Measurements from ENCODE around the gene SDK1.

SDK1 gene

DNA sequence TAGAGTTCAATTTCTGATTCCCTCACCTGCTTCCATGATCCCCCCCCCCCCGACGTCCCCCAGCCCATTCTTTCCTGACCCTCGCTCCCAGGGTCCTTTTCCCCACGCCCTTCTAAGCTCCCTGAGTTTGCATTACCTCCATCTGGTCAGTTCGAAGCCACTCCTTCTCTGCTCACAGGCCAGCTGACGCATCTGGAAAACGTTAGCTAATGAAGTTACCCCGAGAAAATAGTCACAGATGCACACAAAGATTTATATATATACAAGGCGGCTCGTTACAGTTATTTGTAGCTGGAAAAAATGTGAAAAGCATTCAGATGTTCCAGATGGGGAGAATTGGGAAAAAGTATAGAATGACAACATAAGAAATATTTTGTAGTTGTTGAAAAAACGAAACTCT, 751.1 kb downstream of the SDK1 start:
- in situ Hi-C loops (cut with HindIII; ENCODE audit: low sequenced_read_pairs), result no loop called here

DNA sequence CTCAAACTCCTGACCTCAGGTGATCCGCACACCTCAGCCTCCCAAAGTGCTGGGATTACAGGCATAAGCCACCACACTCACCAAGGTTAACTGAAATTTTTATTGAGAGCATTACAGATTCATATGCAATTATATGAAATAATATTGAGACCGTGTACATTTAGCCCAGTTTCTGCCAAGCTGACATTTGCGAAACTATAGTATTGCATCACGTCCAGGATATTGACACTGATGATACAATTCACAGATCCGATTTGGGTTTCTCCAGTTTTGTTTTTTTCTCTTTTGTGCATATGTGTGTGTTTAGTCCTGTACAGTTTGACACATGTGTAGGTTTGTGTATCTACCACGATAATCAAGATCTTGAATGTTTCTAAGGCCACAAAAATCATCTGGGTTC, 753.1 kb downstream of the SDK1 start:
- in situ Hi-C loops (cut with HindIII; ENCODE audit: low sequenced_read_pairs), result no loop called here

DNA sequence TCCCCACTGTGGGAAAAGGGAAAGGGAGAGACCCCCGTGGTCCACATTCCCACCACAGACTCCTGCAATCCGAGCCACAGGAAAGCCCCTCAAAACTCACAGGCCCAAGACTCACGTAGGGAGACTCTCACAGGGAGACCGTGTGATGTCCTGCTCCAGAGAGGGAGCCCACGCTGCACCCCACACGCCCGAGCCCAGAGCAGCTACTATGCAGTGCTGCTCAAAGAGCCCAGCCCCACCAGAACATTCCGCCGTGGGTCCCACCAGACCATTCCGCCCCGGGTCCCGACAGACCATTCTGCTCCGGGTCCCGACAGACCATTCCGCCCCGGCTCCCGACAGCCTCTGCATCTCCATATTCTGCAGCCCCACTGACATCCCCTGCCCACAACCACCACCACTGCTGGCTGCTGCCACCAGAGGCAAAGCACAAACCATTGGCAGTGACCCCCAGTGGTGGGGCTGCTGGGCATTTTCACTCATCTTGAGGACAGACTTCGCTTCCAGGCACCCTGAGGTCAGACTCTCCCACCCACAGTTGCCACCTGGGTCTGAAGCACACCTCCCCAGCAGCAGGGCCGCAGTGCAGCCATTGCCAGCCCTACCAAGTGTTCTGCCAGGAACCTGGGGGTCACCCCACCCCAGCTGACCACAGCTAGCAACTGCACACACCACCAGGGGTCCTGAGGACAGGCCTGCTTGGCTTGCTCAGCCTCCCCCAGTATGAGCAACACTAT, 755.7 kb downstream of the SDK1 start:
- in situ Hi-C loops (cut with HindIII; ENCODE audit: low sequenced_read_pairs), result no loop called here

DNA sequence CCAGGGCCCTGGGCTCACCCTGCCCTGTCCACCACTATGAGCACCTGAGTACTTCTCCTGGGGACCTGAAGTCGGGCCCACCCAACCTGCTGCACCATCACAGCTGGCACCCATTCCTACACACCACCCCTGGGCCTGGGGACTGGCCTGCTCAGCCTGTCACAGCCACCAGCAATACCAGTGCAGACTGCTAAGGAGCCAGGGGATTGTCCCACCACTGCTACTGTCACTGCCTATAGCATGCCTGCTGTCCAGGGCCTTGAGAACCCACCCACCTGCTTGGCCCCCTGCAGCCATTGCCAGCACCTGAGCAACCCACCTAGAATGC, 756.2 kb downstream of the SDK1 start:
- in situ Hi-C loops (cut with HindIII; ENCODE audit: low sequenced_read_pairs), result no loop called here

DNA sequence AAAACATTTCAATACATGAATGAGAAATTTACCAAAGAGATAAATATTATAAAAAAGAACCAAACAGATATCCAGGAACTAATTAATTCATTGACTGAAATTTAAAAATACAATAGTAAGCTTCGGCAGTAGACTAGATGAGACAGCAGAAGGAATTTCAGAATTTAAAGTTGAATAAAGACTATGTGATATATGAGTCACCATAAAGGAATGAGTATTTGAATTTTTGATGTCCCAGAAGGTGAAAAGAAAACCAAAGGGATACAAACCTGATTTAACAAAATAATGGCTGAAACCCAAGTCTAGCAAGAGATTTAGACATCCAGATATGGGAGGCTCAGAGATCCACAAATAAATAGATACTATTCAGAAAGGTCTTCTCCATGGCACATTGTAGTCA, 757.1 kb downstream of the SDK1 start:
- in situ Hi-C loops (cut with HindIII; ENCODE audit: low sequenced_read_pairs), result no loop called here

DNA sequence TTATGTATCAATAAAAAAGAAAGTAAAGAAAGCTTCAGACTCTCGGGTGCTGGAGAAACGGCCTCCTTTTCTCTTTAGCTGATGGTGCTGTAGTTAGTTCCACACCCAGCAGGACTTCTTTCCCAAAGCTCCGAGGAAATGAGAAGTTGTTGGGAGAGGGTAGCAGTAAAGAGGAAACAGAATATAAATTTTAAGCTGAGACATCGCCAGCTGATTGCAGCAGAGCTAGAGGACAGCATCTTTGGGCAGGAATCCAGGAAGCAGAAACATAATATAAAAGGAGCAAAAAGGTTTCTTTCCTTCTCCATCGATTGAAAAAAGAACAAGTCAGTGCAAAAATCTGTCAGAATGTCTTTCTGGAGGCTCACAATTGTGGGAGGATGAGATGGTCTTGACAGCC, 764.1 kb downstream of the SDK1 start:
- in situ Hi-C loops (cut with HindIII; ENCODE audit: low sequenced_read_pairs), result loop anchor here (5.0 kb wide), 1 partner anchor 57 kb away; no protein-coding TSS in a partner anchor

DNA sequence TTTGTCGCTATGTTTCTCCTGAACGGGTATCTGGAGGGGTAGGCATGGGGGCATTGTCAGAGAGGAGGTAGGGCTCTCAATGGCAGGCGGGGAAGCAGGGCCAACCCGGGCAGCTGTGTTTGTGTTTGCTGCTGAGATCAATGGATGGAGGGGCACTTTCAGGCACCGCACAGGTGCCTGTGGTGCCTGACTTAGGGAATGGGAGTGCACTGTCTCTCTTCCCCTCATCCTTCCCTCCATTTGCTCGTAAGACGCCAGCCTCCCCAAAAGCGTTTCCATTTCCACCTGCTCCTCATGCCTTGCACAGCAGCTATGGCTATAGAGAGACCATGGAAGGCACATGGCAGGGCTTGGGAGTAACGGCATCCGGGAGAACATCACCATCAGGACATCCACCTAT, 765.2 kb downstream of the SDK1 start:
- in situ Hi-C loops (cut with HindIII; ENCODE audit: low sequenced_read_pairs), result loop anchor here (5.0 kb wide), 1 partner anchor 56 kb away; no protein-coding TSS in a partner anchor

DNA sequence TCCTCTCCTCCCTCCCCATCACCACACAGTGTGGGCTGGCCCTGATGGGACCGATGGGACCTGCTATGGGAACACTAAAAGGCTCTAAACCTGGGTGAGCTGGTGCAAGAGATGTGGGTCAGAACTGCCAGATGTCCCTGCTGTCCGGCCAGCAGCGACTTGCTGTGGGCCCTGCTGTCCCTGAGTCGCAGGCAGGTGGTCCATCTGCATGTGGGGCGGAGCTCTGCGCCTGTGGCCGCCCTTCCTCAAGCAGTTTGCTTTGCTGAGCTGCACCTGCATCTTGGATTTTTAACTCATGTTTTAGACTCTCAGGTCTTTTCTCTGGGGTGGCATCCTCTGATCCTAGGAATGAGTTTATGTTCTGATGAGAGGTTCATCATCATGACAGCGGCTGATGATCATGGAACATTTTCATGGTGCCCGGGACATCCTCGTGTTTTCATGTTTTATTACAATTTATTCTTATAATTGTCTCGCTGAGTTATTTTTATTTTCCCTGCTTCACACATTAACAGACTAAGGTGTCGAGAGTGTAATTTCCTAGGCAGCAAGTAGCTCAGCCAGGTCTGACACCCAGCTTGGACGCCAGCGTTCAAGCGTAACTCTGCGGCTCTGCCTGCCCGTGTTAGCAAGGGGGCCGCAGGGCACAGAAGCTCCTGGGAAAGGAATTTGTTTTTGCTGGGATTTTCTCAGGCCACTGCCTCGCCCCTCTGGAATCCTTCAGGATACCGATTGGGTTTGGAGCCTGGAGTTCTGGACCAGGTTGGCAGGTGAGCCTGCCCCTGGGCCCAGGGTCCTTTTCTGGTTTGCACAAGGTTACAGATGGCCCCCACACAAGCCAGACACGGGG, 765.8 kb downstream of the SDK1 start:
- in situ Hi-C loops (cut with HindIII; ENCODE audit: low sequenced_read_pairs), result loop anchor here (5.0 kb wide), 1 partner anchor 55 kb away; no protein-coding TSS in a partner anchor

DNA sequence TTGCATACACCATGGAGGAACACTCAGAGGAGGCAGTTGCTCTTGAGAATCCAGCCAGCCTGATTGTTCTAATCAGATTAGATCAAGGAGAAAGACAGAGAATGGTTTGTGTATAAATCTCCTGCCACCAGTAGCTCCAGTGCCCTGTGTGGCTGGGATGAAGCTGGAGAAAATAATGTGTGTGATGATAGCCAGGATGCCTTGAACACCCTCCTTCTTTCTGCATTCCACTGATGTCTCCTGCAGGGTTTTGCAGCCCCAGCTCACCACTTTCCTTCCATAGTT, 766.4 kb downstream of the SDK1 start:
- in situ Hi-C loops (cut with HindIII; ENCODE audit: low sequenced_read_pairs), result loop anchor here (5.0 kb wide), 1 partner anchor 55 kb away; no protein-coding TSS in a partner anchor

DNA sequence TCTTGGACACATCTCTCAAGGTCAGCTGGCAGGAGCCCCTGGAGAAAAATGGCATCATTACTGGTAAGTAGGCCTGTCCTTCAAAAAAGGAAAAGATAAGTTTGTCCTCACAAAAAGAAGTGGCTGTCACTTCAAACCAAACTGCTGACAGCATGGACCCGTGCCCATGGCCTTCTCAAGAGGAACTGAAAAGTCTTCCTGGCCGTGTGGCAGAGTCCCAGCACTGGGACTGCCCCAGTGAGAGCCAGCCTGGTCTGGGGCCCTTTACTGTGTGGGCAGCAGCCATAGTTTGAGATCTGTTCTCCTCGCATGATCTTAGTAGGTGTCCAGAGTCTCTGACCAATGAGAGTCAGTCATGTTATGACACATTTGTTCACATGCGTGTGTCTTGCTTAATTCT, 766.8 kb downstream of the SDK1 start:
- in situ Hi-C loops (cut with HindIII; ENCODE audit: low sequenced_read_pairs), result loop anchor here (5.0 kb wide), 1 partner anchor 54 kb away; no protein-coding TSS in a partner anchor

DNA sequence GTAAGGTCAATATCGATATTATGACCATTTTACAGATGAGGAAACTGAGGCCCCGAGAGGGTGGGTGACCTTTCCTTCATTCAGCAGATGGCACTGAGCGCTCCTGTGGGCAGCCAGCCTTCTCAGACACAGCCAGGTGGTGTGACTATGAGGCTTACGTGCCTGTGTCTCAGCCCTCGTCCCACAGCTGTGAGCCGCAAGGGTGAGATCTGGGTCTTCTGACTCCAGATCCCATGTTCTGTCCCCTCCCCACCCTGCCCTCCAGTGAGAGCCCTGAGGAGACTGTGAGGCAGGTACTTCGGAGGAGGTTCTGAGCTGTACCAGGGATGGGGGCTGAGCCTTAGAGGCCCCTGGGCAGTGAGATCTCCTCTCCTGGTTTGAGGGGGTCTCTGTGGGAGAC, 767.2 kb downstream of the SDK1 start:
- in situ Hi-C loops (cut with HindIII; ENCODE audit: low sequenced_read_pairs), result loop anchor here (5.0 kb wide), 1 partner anchor 54 kb away; no protein-coding TSS in a partner anchor

DNA sequence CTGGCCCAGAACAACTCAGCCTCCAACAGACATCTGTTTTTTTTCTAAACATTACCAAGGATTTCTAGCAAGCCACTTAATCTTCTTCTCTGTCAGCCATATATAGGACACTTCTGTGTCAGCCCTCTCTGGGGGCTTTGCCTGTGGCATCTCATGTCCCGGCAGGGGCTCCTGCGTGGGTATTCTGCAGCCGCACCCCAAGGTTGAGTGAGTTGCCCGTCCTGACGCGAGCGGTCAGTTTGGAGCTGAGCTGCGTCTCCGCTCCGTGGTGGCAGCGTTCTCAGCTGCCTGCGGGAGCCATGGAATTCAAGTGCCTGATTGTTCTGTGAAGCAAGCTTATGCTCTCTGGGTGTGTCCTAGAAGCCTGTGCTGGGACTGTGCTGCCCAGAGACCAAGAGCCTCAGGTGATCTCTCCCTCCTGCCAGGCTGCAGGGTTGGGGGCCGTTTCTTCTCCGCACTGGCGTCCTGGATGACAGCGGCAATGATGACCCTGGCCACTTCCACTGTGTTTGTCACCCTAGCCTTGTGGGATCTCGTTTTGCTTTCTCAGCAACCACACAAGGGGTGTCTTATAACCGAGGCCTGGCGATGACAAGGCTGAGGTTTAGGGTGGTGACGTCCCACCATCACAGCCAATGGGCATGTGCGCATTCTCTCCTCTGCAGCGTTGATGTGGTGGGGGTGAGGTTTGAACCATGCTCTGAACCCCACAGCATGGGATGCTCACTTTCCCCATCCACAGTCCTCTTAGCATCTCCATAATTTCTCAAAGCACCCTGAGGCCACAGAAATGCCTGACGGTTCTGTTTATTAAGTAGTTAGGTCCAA, 768.4 kb downstream of the SDK1 start:
- in situ Hi-C loops (cut with HindIII; ENCODE audit: low sequenced_read_pairs), result loop anchor here (5.0 kb wide), 1 partner anchor 53 kb away; no protein-coding TSS in a partner anchor

DNA sequence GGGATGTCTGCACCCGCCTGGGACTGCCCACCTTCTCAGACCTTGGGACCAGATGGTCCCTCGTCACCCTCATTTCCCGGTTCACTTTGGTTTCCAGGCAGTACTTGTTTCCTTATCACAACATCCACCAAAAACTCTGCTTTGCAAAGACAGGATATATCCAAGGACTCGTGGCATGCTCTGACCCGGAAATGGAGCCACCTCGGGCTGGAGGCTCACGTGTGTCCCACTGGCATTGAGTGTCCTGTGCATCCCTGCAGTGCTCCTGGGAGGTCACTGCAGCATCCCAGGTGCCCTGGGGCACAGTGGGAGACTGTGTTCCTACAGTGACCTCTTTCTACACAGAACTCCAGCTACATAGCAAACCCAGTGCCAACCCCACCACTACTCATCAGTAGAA, 769.2 kb downstream of the SDK1 start:
- in situ Hi-C loops (cut with HindIII; ENCODE audit: low sequenced_read_pairs), result no loop called here

DNA sequence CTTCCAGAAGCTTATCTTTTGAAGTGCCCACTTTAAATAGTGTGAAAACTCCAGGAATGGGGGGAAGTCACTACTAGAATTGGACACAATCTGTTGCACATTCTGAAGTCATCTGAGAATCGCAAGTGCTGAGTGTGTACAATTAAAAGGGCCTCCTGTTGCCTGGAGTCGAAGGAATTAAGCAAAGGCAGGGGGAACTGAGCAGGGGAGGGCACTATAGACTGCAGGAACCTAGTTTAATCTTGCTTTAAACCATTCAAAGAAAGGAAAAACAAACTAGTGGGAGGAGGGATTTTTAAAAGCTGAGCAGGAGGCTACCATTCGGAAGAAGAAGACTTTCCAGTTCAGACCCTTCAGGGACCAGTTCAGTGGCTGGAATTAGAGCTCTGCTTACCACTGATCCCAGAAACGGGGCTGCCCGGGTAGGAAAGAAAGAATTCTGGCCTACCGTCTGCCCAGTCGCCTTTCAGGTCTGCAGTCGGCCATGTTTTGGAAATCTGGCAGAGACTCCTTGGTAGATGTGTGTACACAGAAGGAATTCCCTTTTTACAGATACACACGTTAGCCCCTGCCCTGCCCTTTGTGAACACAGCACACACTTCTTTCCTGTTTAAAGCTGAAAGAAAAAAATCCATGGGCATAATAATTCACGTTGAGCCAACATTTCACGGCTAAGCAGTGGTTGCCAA, 770.5 kb downstream of the SDK1 start:
- in situ Hi-C loops (cut with HindIII; ENCODE audit: low sequenced_read_pairs), result no loop called here

DNA sequence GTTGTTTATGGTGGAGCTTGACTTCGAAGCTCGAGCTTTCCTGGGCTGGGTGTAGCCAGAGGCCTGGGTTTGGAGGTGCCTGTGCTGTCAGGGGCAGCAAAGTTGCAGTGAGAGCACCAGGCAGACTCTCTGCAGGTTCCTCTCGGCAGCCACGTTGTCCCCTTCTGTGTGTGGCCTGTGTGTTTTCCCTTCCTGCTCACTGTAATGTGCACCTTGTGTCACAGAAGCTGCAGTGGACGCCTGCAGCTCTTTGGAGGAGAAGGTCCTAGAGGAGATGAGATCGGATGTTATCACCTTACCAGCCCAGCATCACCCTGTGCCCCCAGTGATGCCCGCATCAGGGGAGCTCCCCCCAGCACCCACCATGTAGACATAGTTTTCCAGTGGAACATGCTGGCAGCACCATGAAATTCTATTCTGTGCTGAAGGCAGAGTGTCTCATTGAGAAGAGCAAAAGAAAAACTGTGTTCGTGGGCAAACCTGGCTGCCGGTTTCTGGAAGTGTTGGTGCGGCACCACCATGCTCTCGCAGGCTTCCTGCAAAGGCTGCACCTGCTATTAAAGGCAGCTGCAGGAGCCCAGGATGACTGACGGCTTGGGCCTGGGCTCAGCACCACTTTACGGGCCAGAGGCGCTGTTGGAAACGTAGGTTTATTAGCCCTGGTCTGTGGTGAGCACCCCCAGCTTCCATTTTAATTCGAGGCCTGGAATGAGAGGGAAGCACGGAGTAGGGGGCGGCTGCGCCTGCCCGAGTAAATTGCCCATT, 771.3 kb downstream of the SDK1 start:
- in situ Hi-C loops (cut with HindIII; ENCODE audit: low sequenced_read_pairs), result no loop called here

DNA sequence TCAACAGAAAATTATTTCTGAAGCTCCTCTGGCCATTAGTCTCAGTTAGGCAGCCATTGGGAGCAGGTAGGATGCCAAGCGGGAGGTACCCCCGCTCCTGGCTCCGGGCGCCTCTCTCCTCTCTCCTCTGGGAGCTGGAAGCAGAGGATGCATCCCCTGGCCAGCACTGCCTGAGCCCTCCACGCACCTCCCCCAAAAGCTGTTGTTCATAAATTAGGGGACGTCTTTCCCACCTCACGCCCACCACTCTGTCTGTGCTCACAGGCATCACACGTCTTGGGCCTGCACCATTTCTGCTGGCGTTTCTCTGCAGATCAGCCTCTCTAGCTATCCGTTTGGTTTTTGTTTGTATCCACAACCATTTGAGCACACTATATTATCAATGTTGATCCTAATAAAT, 772.0 kb downstream of the SDK1 start:
- in situ Hi-C loops (cut with HindIII; ENCODE audit: low sequenced_read_pairs), result no loop called here

DNA sequence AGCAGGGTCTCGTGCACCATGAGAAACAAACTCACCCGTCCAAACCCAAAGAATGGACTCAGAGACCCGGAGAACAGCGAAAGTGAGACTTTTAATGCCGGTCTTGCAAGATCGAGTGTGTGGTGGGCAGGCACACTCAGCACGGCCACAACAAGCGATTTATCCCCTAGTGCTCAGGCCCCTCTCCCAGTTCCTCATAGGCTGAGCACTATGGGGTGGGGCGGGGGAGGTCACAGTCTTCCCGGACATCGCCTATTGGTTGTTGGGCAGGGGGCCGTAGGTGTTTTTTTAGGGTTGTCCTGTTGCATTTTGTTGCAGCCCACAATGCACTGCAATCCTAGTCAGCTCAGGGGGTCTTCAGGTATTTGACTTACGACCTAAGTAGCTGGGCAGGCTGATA, 772.7 kb downstream of the SDK1 start:
- in situ Hi-C loops (cut with HindIII; ENCODE audit: low sequenced_read_pairs), result no loop called here

DNA sequence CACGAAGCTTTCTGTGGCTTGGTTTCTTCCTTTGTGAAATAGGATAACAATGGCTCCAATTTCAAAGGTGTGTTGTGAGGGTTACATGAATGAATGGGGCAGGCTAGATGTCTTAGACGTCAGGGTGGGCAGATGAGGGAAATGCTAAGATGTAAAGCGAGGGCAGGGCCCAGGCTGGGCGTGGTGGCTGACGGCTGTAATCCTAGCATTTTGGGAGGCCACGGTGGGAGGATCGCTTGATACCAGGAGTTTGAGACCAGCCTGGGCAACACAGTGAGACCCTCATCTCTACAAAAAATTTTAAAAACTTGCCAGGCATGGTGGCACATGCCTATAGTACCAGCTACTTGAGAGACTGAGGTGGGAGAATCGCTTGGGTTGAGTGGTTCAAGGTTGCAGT, 773.4 kb downstream of the SDK1 start:
- in situ Hi-C loops (cut with HindIII; ENCODE audit: low sequenced_read_pairs), result no loop called here

DNA sequence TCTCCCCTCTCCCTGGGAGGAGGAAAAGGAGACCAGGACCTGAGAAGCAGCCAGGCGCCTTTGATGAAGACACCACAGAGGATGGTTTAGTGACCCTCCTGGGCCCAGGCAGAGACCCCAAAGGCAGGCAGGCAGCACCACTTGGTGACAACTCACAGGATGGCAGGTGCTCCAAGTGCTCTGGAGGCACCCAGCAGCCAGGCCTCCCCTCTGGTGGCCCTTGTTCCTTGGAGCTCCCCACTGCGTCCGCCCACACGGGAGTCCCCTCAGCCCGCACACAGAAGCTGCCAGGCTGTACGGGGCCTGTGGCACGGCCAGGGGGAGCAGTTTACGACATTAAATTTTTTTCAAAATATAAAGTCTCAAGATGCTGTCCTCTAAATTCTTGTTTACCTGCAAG, 773.9 kb downstream of the SDK1 start:
- in situ Hi-C loops (cut with HindIII; ENCODE audit: low sequenced_read_pairs), result no loop called here

DNA sequence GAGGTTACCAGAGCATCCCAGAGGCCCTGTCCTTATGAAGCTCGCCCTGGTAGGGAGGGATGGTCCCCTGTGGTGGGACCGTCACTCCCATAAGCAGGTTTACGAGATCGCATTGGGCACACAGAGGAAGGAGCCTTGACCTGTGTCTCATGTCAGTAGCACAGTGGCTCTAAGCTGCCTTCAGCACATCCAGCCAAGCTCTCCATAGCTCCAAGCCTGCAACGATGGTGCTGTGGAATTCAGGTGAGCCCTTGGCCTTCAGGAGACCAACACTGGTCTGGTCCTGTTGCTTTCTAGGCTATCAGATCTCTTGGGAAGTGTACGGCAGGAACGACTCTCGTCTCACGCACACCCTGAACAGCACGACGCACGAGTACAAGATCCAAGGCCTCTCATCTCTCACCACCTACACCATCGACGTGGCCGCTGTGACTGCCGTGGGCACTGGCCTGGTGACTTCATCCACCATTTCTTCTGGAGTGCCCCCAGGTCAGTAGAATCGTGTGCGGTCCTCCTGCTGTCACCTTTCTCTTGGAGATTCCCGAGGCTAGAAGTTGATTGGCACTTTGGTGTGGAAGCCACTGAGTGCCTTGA, 775.7 kb downstream of the SDK1 start:
- in situ Hi-C loops (cut with HindIII; ENCODE audit: low sequenced_read_pairs), result no loop called here
